Panc1 (cell line): ENCODE measurements around the gene STAT3.

Source experiments
- CTCF ChIP-seq: fragments of 450-650 bp; IDR thresholded peaks from 2 replicates; pipeline ENCODE4 v1.5.1; 2017; ENCODE audit warnings: mild to moderate bottlenecking
- POLR2AphosphoS5 ChIP-seq: IDR thresholded peaks from 2 replicates; pipeline ENCODE4 v1.6.1; 2012; ENCODE audit warnings: mild to moderate bottlenecking, low read depth, low read length, moderate library complexity
- TF ChIP-seq, protein P1 (sequence below), 2 experiments: IDR thresholded peaks; 2 replicates each; pipeline ENCODE4 v1.6.1; 2011 to 2012; ENCODE audit warnings: low read depth in 2 of 2, control low read depth in 1 of 2, low read length in 1 of 2, mild to moderate bottlenecking in 1 of 2, moderate library complexity in 1 of 2; ENCODE audit not compliant: insufficient read depth in 1 of 2

DNA sequence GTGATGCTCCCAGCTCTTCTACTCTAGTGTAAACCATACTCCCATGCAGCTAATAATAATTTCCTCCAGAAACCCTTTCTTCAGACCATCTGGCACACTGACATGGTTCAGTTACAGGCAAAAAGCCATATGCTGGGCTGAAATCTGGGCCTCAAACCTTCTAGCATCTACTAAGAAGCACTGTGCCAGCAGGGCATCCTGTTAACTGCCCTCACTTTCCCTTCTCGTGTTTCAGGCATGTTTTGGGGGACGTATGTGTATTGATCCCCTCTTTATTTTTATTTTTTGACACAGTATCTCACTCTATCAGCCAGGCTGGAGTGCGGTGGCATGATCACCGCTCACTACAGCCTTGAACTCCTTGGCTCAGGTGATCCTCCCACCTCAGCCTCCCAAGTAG is 66.7 kb downstream of the STAT3 start:
- TF ChIP-seq POLR2AphosphoS5 (0 out of 2 replicates have a peak, but pooled peaks have one; percentile 18), CTCF (no peak)
- TF ChIP-seq, protein P1, sequence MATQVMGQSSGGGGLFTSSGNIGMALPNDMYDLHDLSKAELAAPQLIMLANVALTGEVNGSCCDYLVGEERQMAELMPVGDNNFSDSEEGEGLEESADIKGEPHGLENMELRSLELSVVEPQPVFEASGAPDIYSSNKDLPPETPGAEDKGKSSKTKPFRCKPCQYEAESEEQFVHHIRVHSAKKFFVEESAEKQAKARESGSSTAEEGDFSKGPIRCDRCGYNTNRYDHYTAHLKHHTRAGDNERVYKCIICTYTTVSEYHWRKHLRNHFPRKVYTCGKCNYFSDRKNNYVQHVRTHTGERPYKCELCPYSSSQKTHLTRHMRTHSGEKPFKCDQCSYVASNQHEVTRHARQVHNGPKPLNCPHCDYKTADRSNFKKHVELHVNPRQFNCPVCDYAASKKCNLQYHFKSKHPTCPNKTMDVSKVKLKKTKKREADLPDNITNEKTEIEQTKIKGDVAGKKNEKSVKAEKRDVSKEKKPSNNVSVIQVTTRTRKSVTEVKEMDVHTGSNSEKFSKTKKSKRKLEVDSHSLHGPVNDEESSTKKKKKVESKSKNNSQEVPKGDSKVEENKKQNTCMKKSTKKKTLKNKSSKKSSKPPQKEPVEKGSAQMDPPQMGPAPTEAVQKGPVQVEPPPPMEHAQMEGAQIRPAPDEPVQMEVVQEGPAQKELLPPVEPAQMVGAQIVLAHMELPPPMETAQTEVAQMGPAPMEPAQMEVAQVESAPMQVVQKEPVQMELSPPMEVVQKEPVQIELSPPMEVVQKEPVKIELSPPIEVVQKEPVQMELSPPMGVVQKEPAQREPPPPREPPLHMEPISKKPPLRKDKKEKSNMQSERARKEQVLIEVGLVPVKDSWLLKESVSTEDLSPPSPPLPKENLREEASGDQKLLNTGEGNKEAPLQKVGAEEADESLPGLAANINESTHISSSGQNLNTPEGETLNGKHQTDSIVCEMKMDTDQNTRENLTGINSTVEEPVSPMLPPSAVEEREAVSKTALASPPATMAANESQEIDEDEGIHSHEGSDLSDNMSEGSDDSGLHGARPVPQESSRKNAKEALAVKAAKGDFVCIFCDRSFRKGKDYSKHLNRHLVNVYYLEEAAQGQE (IDR thresholded peaks at IDR 0.05; ENCODE audit: insufficient read depth in 1 of 2, low read depth in 2 of 2, low read length in 1 of 2), result no peak
